ENCODE data around the gene APOD. TPM values are rescaled to one million over a fixed set of nuclear protein-coding genes. Genes with fewer than 3 reads are reported as not detected.

Gene APOD
- total RNA-seq, 3 donors from 2014 or later, result not detected

GRCh38 chr3:195580744-195581443, 2.8 kb downstream of the APOD start:
- H3K4me1 Mint-ChIP-seq (ENCODE audit: low read depth), result no peaks in the 10 kb centered on the region
- H3K36me3 Mint-ChIP-seq (ENCODE audit: insufficient read depth), result no peaks in the 10 kb centered on the region
- H3K9me3 Mint-ChIP-seq, result no peaks in the 10 kb centered on the region
- no peaks in the 10 kb centered on the region for H3K27me3 Mint-ChIP-seq (ENCODE audit: low read depth)
- DNase-seq (no peak), ATAC-seq (no peak)
- no peak overlapping the region for H3K4me3 Mint-ChIP-seq

GRCh38 chr3:195579281-195579680, 4.5 kb downstream of the APOD start:
- Mint-ChIP-seq H3K4me1 (ENCODE audit: low read depth) (no peaks in the 10 kb centered on the region), H3K4me3 (no peak overlapping the region), H3K9me3 (no peaks in the 10 kb centered on the region), H3K27me3 (ENCODE audit: low read depth) (no peaks in the 10 kb centered on the region), H3K36me3 (ENCODE audit: insufficient read depth) (no peaks in the 10 kb centered on the region)
- DNase-seq (no peak), ATAC-seq (no peak)

GRCh38 chr3:195578565-195578964, 5.2 kb downstream of the APOD start:
- Mint-ChIP-seq H3K9me3 (no peaks in the 10 kb centered on the region), H3K4me3 (no peak overlapping the region), H3K36me3 (ENCODE audit: insufficient read depth) (no peaks in the 10 kb centered on the region), H3K27me3 (ENCODE audit: low read depth) (no peaks in the 10 kb centered on the region), H3K4me1 (ENCODE audit: low read depth) (no peaks in the 10 kb centered on the region)
- no peak for ATAC-seq
- no peak for DNase-seq

GRCh38 chr3:195577645-195578177, 6.0 kb downstream of the APOD start:
- Mint-ChIP-seq H3K4me1 (ENCODE audit: low read depth) (no peaks in the 10 kb centered on the region), H3K36me3 (ENCODE audit: insufficient read depth) (no peaks in the 10 kb centered on the region), H3K9me3 (no peaks in the 10 kb centered on the region), H3K27me3 (ENCODE audit: low read depth) (no peaks in the 10 kb centered on the region), H3K4me3 (no peak overlapping the region)
- ATAC-seq (no peak), DNase-seq (no peak)

- Mint-ChIP-seq H3K4me3 (no peak overlapping the region), H3K4me1 (ENCODE audit: low read depth) (peaks cover 5% of the 10 kb centered on the region), H3K36me3 (ENCODE audit: insufficient read depth) (no peaks in the 10 kb centered on the region), H3K27me3 (ENCODE audit: low read depth) (no peaks in the 10 kb centered on the region), H3K9me3 (no peaks in the 10 kb centered on the region)
- ATAC-seq (no peak), DNase-seq (no peak)
Measured at GRCh38 chr3:195574497-195575304, 9.0 kb downstream of the APOD start.

- no peaks in the 10 kb centered on the region for H3K27me3 Mint-ChIP-seq (ENCODE audit: low read depth)
- peaks cover 5% of the 10 kb centered on the region for H3K4me1 Mint-ChIP-seq (ENCODE audit: low read depth)
- H3K4me3 Mint-ChIP-seq, result no peak overlapping the region
- ATAC-seq, result no peak
- no peaks in the 10 kb centered on the region for H3K36me3 Mint-ChIP-seq (ENCODE audit: insufficient read depth)
- DNase-seq, result no peak
- H3K9me3 Mint-ChIP-seq, result no peaks in the 10 kb centered on the region
Measured at GRCh38 chr3:195573611-195574496, 9.9 kb downstream of the APOD start.

- DNase-seq, result no peak
Measured at GRCh38 chr3:195571361-195571760, 12.4 kb downstream of the APOD start.

GRCh38 chr3:195570912-195571311, 12.8 kb downstream of the APOD start:
- Mint-ChIP-seq H3K4me3 (no peak overlapping the region), H3K36me3 (ENCODE audit: insufficient read depth) (no peaks in the 10 kb centered on the region), H3K27me3 (ENCODE audit: low read depth) (no peaks in the 10 kb centered on the region), H3K9me3 (no peaks in the 10 kb centered on the region), H3K4me1 (ENCODE audit: low read depth) (peaks cover 5% of the 10 kb centered on the region)
- no peak for ATAC-seq
- DNase-seq, result no peak

More at GRCh38 chr3:195571361-195571760, 12.4 kb downstream of the APOD start:
- Mint-ChIP-seq H3K4me3 (no peak overlapping the region), H3K4me1 (ENCODE audit: low read depth) (peaks cover 5% of the 10 kb centered on the region), H3K36me3 (ENCODE audit: insufficient read depth) (no peaks in the 10 kb centered on the region), H3K9me3 (no peaks in the 10 kb centered on the region), H3K27me3 (ENCODE audit: low read depth) (no peaks in the 10 kb centered on the region)
- no peak for ATAC-seq

- Mint-ChIP-seq H3K4me1 (ENCODE audit: low read depth) (peaks cover 5% of the 10 kb centered on the region), H3K4me3 (no peak overlapping the region), H3K36me3 (ENCODE audit: insufficient read depth) (no peaks in the 10 kb centered on the region), H3K27me3 (ENCODE audit: low read depth) (no peaks in the 10 kb centered on the region), H3K9me3 (no peaks in the 10 kb centered on the region)
- no peak for ATAC-seq
- no peak for DNase-seq
Measured at GRCh38 chr3:195570344-195570743, 13.4 kb downstream of the APOD start.

- DNase-seq, result no peak
- H3K9me3 Mint-ChIP-seq, result no peaks in the 10 kb centered on the region
- no peak for ATAC-seq
- no peak overlapping the region for H3K4me3 Mint-ChIP-seq
- H3K27me3 Mint-ChIP-seq (ENCODE audit: low read depth), result no peaks in the 10 kb centered on the region
- peaks cover 5% of the 10 kb centered on the region for H3K4me1 Mint-ChIP-seq (ENCODE audit: low read depth)
- no peaks in the 10 kb centered on the region for H3K36me3 Mint-ChIP-seq (ENCODE audit: insufficient read depth)
Measured at GRCh38 chr3:195568630-195569029, 15.1 kb downstream of the APOD start.

GRCh38 chr3:195566797-195567196, 16.9 kb downstream of the APOD start:
- Mint-ChIP-seq H3K36me3 (ENCODE audit: insufficient read depth) (no peaks in the 10 kb centered on the region), H3K4me1 (ENCODE audit: low read depth) (peaks cover 5% of the 10 kb centered on the region), H3K9me3 (no peaks in the 10 kb centered on the region), H3K4me3 (no peak overlapping the region), H3K27me3 (ENCODE audit: low read depth) (no peaks in the 10 kb centered on the region)
- ATAC-seq (no peak), DNase-seq (no peak)

GRCh38 chr3:195565716-195566115, 18.0 kb downstream of the APOD start:
- no peak overlapping the region for H3K4me3 Mint-ChIP-seq
- H3K36me3 Mint-ChIP-seq (ENCODE audit: insufficient read depth), result no peaks in the 10 kb centered on the region
- peaks cover 5% of the 10 kb centered on the region for H3K4me1 Mint-ChIP-seq (ENCODE audit: low read depth)
- no peaks in the 10 kb centered on the region for H3K27me3 Mint-ChIP-seq (ENCODE audit: low read depth)
- no peaks in the 10 kb centered on the region for H3K9me3 Mint-ChIP-seq
- ATAC-seq, result no peak
- DNase-seq, result no peak

GRCh38 chr3:195563317-195563716, 20.4 kb downstream of the APOD start:
- peaks cover 6% of the 10 kb centered on the region for H3K4me1 Mint-ChIP-seq (ENCODE audit: low read depth)
- no peak for ATAC-seq
- H3K27me3 Mint-ChIP-seq (ENCODE audit: low read depth), result no peaks in the 10 kb centered on the region
- no peaks in the 10 kb centered on the region for H3K9me3 Mint-ChIP-seq
- no peak overlapping the region for H3K4me3 Mint-ChIP-seq
- no peaks in the 10 kb centered on the region for H3K36me3 Mint-ChIP-seq (ENCODE audit: insufficient read depth)
- no peak for DNase-seq

- Mint-ChIP-seq H3K36me3 (ENCODE audit: insufficient read depth) (no peaks in the 10 kb centered on the region), H3K9me3 (no peaks in the 10 kb centered on the region), H3K4me1 (ENCODE audit: low read depth) (peaks cover 23% of the 10 kb centered on the region), H3K27me3 (ENCODE audit: low read depth) (no peaks in the 10 kb centered on the region), H3K4me3 (no peak overlapping the region)
- no peak for ATAC-seq
- no peak for DNase-seq
Measured at GRCh38 chr3:195559723-195560409, 23.9 kb downstream of the APOD start.
